Spleen (tissue), 11 donors: ENCODE results near the gene RCC1. TPM values are rescaled to one million over a fixed set of nuclear protein-coding genes. Genes with fewer than 3 reads are reported as not detected.
"Not testable (repeated sequence)": the region's sequence is repeated elsewhere in the genome, so short reads cannot be mapped to it uniquely, and the experiment has no call there.

Experiments
- DNase-seq: peaks from one replicate; pipeline ENCODE4 v3.0.0-alpha.2; 2020
- H3K27ac ChIP-seq, 8 donors: fragments of 200-600 bp; sonication (generic) in 7 of 8; 1 replicate in 4 of 8; 2 replicates in 4 of 8; pipeline versions ENCODE4 v1.5.0 to v1.8.0; 2016 to 2021; ENCODE audit warnings: inconsistent platforms in 4 of 8, mild to moderate bottlenecking in 4 of 8, moderate library complexity in 1 of 8
- H3K27me3 ChIP-seq, 7 donors: fragments of 200-600 bp; sonication (generic) in 6 of 7; replicated peaks in 1 of 7; 1 replicate in 4 of 7; 2 replicates in 3 of 7; pipeline versions ENCODE4 v1.5.0 to v1.8.0; 2016 to 2021; ENCODE audit warnings: inconsistent platforms in 3 of 7, mild to moderate bottlenecking in 1 of 7
- H3K36me3 ChIP-seq, 6 donors: fragments of 200-600 bp; sonication (generic) in 5 of 6; 1 replicate in 4 of 6; 2 replicates in 2 of 6; pipeline versions ENCODE4 v1.5.0 to v1.8.0; 2016 to 2021; ENCODE audit warnings: inconsistent platforms in 2 of 6
- H3K4me1 ChIP-seq, 6 donors: fragments of 200-600 bp; sonication (generic) in 5 of 6; 1 replicate in 3 of 6; 2 replicates in 3 of 6; pipeline versions ENCODE4 v1.5.0 to v1.8.0; 2016 to 2021; ENCODE audit warnings: inconsistent platforms in 3 of 6
- H3K4me3 ChIP-seq, 8 donors: fragments of 200-600 bp; sonication (generic) in 7 of 8; 1 replicate in 4 of 8; 2 replicates in 4 of 8; pipeline versions ENCODE4 v1.5.0 to v1.8.0; 2016 to 2021; ENCODE audit warnings: inconsistent platforms in 4 of 8, mild to moderate bottlenecking in 4 of 8, moderate library complexity in 2 of 8
- H3K9me3 ChIP-seq, 8 donors: fragments of 200-600 bp; sonication (generic) in 7 of 8; 1 replicate in 4 of 8; 2 replicates in 4 of 8; pipeline versions ENCODE4 v1.5.0 to v1.8.0; 2016 to 2021; ENCODE audit warnings: inconsistent platforms in 4 of 8
- POLR2A ChIP-seq, 3 donors: fragments of 450-650 bp; IDR thresholded peaks; one replicate each; pipeline ENCODE4 v1.5.1; 2017; ENCODE audit warnings: antibody characterized with exemption in 3 of 3, mild to moderate bottlenecking in 1 of 3
- POLR2AphosphoS5 ChIP-seq, 3 donors: sonication (generic); formaldehyde crosslinking; IDR thresholded peaks; one replicate each; pipeline ENCODE4 v1.5.1; 2017; ENCODE audit warnings: antibody characterized with exemption in 3 of 3
- WGBS, 5 donors: extraction: QIAGEN DNeasy Blood & Tissue Kit in 3 of 5; methylation state at CpG; one replicate each; pipeline versions ENCODE4 v1.1.5 to v1.1.7; 2013 to 2018; 5-methylcytosine and 5-hydroxymethylcytosine counted together
- intact Hi-C: fragments of 100-400 bp; cut with DNase I; formaldehyde crosslinking; loops from one replicate; pipeline ENCODE4 v1.15.0; 2023; ENCODE audit warnings: low total_unique reads
- polyA plus RNA-seq, 3 donors: library from polyadenylated mRNA; stranded (reverse); fragments of 200-250 nt; gene quantifications; one replicate each; pipeline ENCODE4 v1.2.1, GENCODE V29; 2013
- total RNA-seq, 7 donors: library from RNA; depleted of rRNA in 3 of 7; stranded (reverse); fragments of >200 nt in 3 of 7; fragmentation: NEBNext Ultra II Directional in 4 of 7; extraction: Animal tissue kit (Norgen Biotek cat#: 25700) in 4 of 7; gene quantifications; one replicate each; pipeline versions ENCODE4 v1.1.0 to v1.2.1, GENCODE V29; 2016 to 2021
- TF ChIP-seq, protein P1 (sequence below), 11 experiments: fragments of 200-600 bp in 7 of 11; fragments of 450-650 bp in 4 of 11; sonication (generic) in 4 of 11; IDR thresholded peaks in 8 of 11; conservative IDR thresholded peaks in 3 of 11; 1 replicate in 7 of 11; 2 replicates in 4 of 11; pipeline versions ENCODE4 v1.4.0 to v1.8.0; 2016 to 2021; ENCODE audit warnings: antibody characterized with exemption in 11 of 11, inconsistent platforms in 4 of 11, mild to moderate bottlenecking in 1 of 11
- donor health status: healthy with polysubstance abuse.
- donor health status: DM: no; HTN: no; CAD: no; lungs with moderate emphysema.
- donor health status: DM: no; HTN: no; CAD: no.
- donor health status: Bipolar disorder and iron deficiency.
- donor health status: healthy.
- donor health status: DM: no; HTN: no; CAD: no.
- donor health status: DM: yes; HTN: yes; CAD: no.

The RCC1 gene
- total and polyA plus RNA-seq, 10 donors: 15.1 to 29.0 (median 23.3) TPM

DNA sequence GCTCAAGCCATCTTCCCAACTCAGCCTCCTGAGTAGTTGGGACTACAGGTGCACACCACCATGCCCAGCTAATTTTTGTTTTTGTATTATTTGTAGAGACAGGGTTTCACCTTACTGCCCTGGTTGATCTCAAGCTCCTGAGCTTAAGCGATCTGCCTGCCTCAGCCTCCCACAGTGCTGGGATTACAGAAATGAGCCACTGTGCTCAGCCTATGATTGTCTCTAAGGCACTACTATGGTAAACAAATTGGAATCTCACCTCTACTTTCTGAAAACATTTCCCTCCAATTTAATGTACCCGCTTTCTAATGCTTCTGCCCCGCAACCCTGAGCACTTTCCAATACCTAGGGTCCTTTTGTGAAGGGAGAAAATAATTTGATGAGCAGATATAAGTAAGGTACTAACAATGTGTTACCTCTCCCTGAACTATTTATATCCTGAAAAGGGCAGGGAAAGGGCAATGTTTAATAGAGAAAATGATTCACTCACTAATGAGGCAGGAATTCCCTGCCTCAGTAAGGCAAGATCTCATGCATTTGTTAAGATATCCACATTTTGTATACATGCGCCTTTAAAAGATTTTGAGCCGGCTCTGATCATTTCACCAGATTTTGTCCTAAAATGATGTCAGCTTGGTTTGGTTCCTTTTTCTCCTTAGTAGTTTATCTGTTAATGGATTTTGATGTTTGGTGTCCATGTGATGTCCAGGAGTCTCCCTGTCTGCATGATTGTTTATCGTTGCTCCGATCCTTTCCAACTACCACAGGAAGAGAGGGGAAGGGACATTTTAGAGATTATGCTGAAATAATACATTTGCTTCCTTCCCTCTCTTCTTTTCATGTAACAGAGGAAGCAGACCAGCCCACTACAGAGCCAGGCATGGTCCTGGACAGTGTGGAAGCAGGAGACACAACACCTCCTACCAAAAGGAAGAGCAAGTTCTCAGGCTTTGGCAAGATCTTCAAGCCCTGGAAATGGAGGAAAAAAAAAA, 47.3 kb upstream of the RCC1 start:
- intact Hi-C loops: no loop called here
- DNase-seq: no peak
- peak overlapping the region in 6 of 8 donors; percentile 7 to 73 (median 45) for H3K27ac ChIP-seq

DNA sequence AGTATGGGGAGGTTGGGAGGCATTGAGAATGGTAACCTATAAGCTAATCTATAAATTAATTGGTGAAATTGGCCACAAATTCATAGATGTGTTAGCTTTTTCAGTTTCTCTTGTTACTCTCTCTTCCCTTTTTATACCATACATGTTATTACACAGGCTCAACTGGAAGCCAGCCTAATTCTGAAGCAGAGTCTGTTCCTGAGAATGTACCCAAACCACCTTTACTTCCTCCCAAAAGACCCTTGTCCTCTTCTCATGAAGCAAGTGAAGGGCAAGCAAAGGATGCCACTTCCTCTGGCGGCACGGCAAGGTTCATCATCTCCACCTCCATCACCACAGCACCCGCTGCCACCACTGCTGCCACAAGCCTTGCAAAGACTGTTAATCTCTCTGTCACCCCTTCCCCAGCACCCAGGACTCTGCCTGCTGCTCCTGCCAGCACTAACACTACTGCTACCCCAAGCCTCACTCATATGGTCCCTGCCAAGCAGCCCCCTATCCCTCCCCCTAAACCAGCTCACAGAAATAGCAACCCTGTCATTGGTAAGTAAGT, 39.5 kb upstream of the RCC1 start:
- H3K4me3 ChIP-seq: no peak overlapping the region
- DNase-seq: no peak
- no peak overlapping the region for H3K27ac ChIP-seq
- H3K9me3 ChIP-seq: no peaks in the 10 kb centered on the region
- TF ChIP-seq, protein P1, sequence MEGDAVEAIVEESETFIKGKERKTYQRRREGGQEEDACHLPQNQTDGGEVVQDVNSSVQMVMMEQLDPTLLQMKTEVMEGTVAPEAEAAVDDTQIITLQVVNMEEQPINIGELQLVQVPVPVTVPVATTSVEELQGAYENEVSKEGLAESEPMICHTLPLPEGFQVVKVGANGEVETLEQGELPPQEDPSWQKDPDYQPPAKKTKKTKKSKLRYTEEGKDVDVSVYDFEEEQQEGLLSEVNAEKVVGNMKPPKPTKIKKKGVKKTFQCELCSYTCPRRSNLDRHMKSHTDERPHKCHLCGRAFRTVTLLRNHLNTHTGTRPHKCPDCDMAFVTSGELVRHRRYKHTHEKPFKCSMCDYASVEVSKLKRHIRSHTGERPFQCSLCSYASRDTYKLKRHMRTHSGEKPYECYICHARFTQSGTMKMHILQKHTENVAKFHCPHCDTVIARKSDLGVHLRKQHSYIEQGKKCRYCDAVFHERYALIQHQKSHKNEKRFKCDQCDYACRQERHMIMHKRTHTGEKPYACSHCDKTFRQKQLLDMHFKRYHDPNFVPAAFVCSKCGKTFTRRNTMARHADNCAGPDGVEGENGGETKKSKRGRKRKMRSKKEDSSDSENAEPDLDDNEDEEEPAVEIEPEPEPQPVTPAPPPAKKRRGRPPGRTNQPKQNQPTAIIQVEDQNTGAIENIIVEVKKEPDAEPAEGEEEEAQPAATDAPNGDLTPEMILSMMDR (IDR thresholded peaks at IDR 0.05 in 8 of 11, conservative IDR thresholded peaks at IDR 0.05 in 3 of 11): no peak
- TF ChIP-seq POLR2A (IDR thresholded peaks at IDR 0.05) (no peak), POLR2AphosphoS5 (IDR thresholded peaks at IDR 0.05) (no peak)
- no peaks in the 10 kb centered on the region for H3K27me3 ChIP-seq
- no peaks in the 10 kb centered on the region for H3K4me1 ChIP-seq
- intact Hi-C loops: no loop called here
- WGBS, 5 donors: 63 to 84% (median 84%) methylated on average over 3 of the region's 3 CpGs
- peaks cover 0 to 83% (median 26%) of the 10 kb centered on the region in 6 donors for H3K36me3 ChIP-seq

More for the DNA sequence above, 47.3 kb upstream of the RCC1 start:
- TF ChIP-seq POLR2AphosphoS5 (IDR thresholded peaks at IDR 0.05) (peak in 1 of 3 donors; percentile 40), POLR2A (IDR thresholded peaks at IDR 0.05) (peak in 1 of 3 donors; percentile 18)
- TF ChIP-seq, protein P1 (IDR thresholded peaks at IDR 0.05 in 8 of 11, conservative IDR thresholded peaks at IDR 0.05 in 3 of 11): no peak
- Histone ChIP-seq H3K36me3 (peaks cover 0 to 46% (median 18%) of the 10 kb centered on the region in 6 donors), H3K27me3 (no peaks in the 10 kb centered on the region), H3K4me1 (peaks cover 5 to 47% (median 25%) of the 10 kb centered on the region in 6 donors), H3K9me3 (no peaks in the 10 kb centered on the region), H3K4me3 (peak overlapping the region in 1 of 8 donors; percentile 3)
- WGBS, 5 donors: 64 to 82% (median 74%) methylated on average over 7 of the region's 7 CpGs

DNA sequence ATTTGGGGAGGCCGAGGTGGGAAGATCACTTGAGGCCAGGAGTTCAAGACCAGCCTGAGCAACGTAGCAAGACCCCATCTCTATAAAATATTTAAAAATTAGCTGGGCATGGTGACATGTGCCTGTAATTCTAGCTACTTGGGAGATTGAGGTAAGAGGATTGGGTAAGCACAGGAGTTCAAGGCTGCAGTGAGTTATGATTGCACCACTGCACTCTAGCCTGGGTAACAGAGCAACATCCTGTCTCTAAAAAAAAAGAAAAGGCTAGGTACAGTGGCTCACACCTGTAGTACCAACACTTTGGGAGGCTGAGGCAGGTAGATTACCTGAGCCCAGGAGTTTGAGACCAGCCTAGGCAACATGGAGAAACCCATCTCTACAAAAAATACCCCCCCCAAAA, 35.7 kb upstream of the RCC1 start:
- H3K9me3 ChIP-seq: no peaks in the 10 kb centered on the region
- no peaks in the 10 kb centered on the region for H3K4me1 ChIP-seq
- WGBS, 5 donors: 66 to 96% (median 85%) methylated on average over 2 of the region's 2 CpGs
- H3K36me3 ChIP-seq: peaks cover 0 to 84% (median 39%) of the 10 kb centered on the region in 6 donors
- TF ChIP-seq, protein P1 (IDR thresholded peaks at IDR 0.05 in 8 of 11, conservative IDR thresholded peaks at IDR 0.05 in 3 of 11): no peak
- TF ChIP-seq POLR2A (IDR thresholded peaks at IDR 0.05) (no peak), POLR2AphosphoS5 (IDR thresholded peaks at IDR 0.05) (no peak)
- intact Hi-C loops: loop anchor here (10.0 kb wide), 1 partner anchor 65 kb away; no protein-coding TSS in a partner anchor
- no peak overlapping the region for H3K27ac ChIP-seq
- no peak overlapping the region for H3K4me3 ChIP-seq
- H3K27me3 ChIP-seq: no peaks in the 10 kb centered on the region
- no peak for DNase-seq

DNA sequence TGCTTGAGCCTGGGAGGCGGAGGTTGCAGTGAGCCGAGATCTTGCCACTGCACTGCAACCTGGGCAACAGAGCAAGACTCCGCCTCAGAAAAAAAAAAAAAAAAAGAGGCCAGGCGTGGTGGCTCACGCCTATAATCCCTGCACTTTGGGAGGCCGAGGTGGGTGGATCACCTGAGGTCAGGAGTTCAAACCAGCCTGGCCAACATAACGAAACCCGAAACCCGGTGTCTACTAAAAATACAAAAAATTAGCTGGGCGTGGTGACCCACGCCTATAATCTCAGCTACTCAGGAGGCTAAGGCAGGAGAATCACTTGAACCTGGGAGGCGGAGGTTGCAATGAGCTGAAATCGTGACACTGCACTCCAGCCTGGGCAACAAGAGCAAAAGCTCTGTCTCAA, 26.3 kb upstream of the RCC1 start:
- DNase-seq, H3K27me3 ChIP-seq, H3K9me3 ChIP-seq, H3K4me1 ChIP-seq, H3K27ac ChIP-seq, H3K4me3 ChIP-seq: not testable (repeated sequence)
- intact Hi-C loops: loop anchor here (10.0 kb wide), 1 partner anchor 75 kb away; no protein-coding TSS in a partner anchor
- peaks cover 0 to 100% (median 60%) of the 10 kb centered on the region in 6 donors for H3K36me3 ChIP-seq
- 86 to 96% (median 95%) methylated on average over 11 to 13 of the region's 13 CpGs for WGBS, 5 donors
